GM12891 (cell line): Measurements from ENCODE around the gene BAZ1B.

Experiments
- POLR2AphosphoS5 ChIP-seq: IDR thresholded peaks from 2 replicates; pipeline ENCODE4 v1.6.1; 2011; ENCODE audit warnings: low read depth, low read length, control low read depth
- TAF1 ChIP-seq: IDR thresholded peaks from 2 replicates; pipeline ENCODE4 v1.6.1; 2011; ENCODE audit warnings: low read depth, low read length, control low read depth

- no peak for TF ChIP-seq TAF1
- no peak for TF ChIP-seq POLR2AphosphoS5
These were observed 127.7 kb downstream of the BAZ1B start for GRCh38 chr7:73394422-73394821.
